WERI-Rb-1 (cell line): ENCODE data around the gene ZNF121.
"Not testable (repeated sequence)": the region's sequence is repeated elsewhere in the genome, so short reads cannot be mapped to it uniquely, and the experiment has no call there.

Source experiments
- DNase-seq: peaks from one replicate; pipeline ENCODE4 v3.0.0-alpha.2; 2020
- H3K27ac ChIP-seq: fragments of 250-450 bp; sonication (Bioruptor Pico); 2 replicates; pipeline ENCODE4 v1.5.1; 2020; ENCODE audit warnings: mild to moderate bottlenecking, moderate library complexity
- H3K27me3 ChIP-seq: fragments of 250-450 bp; sonication (Bioruptor Pico); 2 replicates; pipeline ENCODE4 v1.5.1; 2021; ENCODE audit warnings: mild to moderate bottlenecking, low read depth, moderate library complexity; ENCODE audit not compliant: insufficient read depth, severe bottlenecking
- H3K36me3 ChIP-seq: fragments of 250-450 bp; sonication (Bioruptor Pico); 2 replicates; pipeline ENCODE4 v1.5.1; 2020; ENCODE audit warnings: mild to moderate bottlenecking, moderate library complexity
- H3K4me3 ChIP-seq: 2 replicates; pipeline ENCODE4 v1.5.1; 2011; ENCODE audit warnings: low read depth, mild to moderate bottlenecking, control low read depth, low read length
- H3K9me3 ChIP-seq: fragments of 250-450 bp; sonication (Bioruptor Pico); 2 replicates; pipeline ENCODE4 v1.5.1; 2021; ENCODE audit warnings: mild to moderate bottlenecking, moderate library complexity; ENCODE audit not compliant: severe bottlenecking
- CTCF ChIP-seq: IDR thresholded peaks from 2 replicates; pipeline ENCODE4 v1.5.1; 2011; ENCODE audit warnings: low read depth, mild to moderate bottlenecking, control low read depth, inconsistent platforms, low read length

ZNF121 gene

GRCh38 chr19:9615844-9616243 is 31.5 kb upstream of the ZNF121 start:
- Histone ChIP-seq H3K27ac (no peak overlapping the region), H3K4me3 (no peak overlapping the region), H3K27me3 (no peaks in the 10 kb centered on the region), H3K9me3 (no peaks in the 10 kb centered on the region), H3K36me3 (peaks cover 83% of the 10 kb centered on the region)
- TF ChIP-seq CTCF = no peak
- DNase-seq = no peak

GRCh38 chr19:9610484-9611113 is 26.3 kb upstream of the ZNF121 start:
- H3K36me3 ChIP-seq = peaks cover 56% of the 10 kb centered on the region
- no peak overlapping the region for H3K27ac ChIP-seq
- H3K27me3 ChIP-seq = no peaks in the 10 kb centered on the region
- no peak overlapping the region for H3K4me3 ChIP-seq
- H3K9me3 ChIP-seq = no peaks in the 10 kb centered on the region
- TF ChIP-seq CTCF = no peak
- DNase-seq = no peak

GRCh38 chr19:9608912-9609311 is 24.6 kb upstream of the ZNF121 start:
- TF ChIP-seq CTCF = no peak
- Histone ChIP-seq H3K4me3 (no peak overlapping the region), H3K27ac (no peak overlapping the region), H3K36me3 (peaks cover 40% of the 10 kb centered on the region), H3K9me3 (no peaks in the 10 kb centered on the region), H3K27me3 (no peaks in the 10 kb centered on the region)
- no peak for DNase-seq

GRCh38 chr19:9597027-9597426 is 12.7 kb upstream of the ZNF121 start:
- DNase-seq = no peak
- no peak overlapping the region for H3K4me3 ChIP-seq
- H3K27ac ChIP-seq = no peak overlapping the region

GRCh38 chr19:9586764-9587163 is 2.5 kb upstream of the ZNF121 start:
- DNase-seq = peak; percentile 83
- H3K4me3 ChIP-seq = no peak overlapping the region

More at GRCh38 chr19:9597027-9597426, 12.7 kb upstream of the ZNF121 start:
- no peaks in the 10 kb centered on the region for H3K36me3 ChIP-seq
- H3K27me3 ChIP-seq = no peaks in the 10 kb centered on the region
- TF ChIP-seq CTCF = no peak
- H3K9me3 ChIP-seq = peaks cover 12% of the 10 kb centered on the region

GRCh38 chr19:9582081-9582725 is 2.1 kb downstream of the ZNF121 start:
- not testable (repeated sequence) for H3K27me3 ChIP-seq, H3K9me3 ChIP-seq, H3K27ac ChIP-seq, H3K4me3 ChIP-seq, DNase-seq
- peaks cover 23% of the 10 kb centered on the region for H3K36me3 ChIP-seq

More at GRCh38 chr19:9586764-9587163, 2.5 kb upstream of the ZNF121 start:
- no peaks in the 10 kb centered on the region for H3K27me3 ChIP-seq
- no peak overlapping the region for H3K27ac ChIP-seq
- peaks cover 11% of the 10 kb centered on the region for H3K36me3 ChIP-seq
- no peaks in the 10 kb centered on the region for H3K9me3 ChIP-seq
- peak; percentile 77 for TF ChIP-seq CTCF
